ENCODE measurements around the gene CAPNS2. TPM values are rescaled to one million over a fixed set of nuclear protein-coding genes. Genes with fewer than 3 reads are reported as not detected.

Gene CAPNS2
- total RNA-seq, 1 experiment from 2014 or later, result 0.28 TPM

DNA sequence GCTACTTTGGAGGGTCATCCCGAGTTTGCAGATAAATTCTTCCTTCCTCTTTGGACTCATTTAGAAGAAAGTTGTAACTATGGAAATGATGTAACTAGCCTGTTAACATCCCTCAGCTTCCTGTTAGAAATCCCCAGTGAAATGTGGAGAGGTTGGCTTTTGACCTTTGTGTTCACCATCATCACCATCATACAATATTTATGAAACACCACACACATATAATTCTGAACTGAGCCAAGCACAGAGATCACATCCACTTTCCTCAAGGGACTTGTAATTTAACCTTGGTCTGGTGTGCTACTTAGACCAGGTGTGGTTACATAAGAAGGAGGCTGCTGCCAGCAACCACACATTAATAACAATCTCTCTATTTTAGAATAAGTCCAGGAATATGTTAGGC, 2.5 kb downstream of the CAPNS2 start:
- H3K27ac Mint-ChIP-seq, result no peak overlapping the region
- no peak overlapping the region for H3K4me3 Mint-ChIP-seq
- DNase-seq (ENCODE audit: low spot score) (no peak), ATAC-seq (no peak)
- H3K4me1 Mint-ChIP-seq, result 0 out of 2 replicates have a peak, but pooled peaks cover 3% of the 10 kb centered on the region
- no peaks in the 10 kb centered on the region for H3K27me3 Mint-ChIP-seq (ENCODE audit: low read depth)
- H3K36me3 Mint-ChIP-seq, result no peaks in the 10 kb centered on the region
- no peaks in the 10 kb centered on the region for H3K9me3 Mint-ChIP-seq
- POLR2A ChIA-PET, result no interaction called here
- CTCF ChIA-PET, result interaction anchor here (3.4 kb wide), 1 partner anchor 104 kb away, joined by 10 read pairs; no protein-coding TSS in a partner anchor
- TF ChIP-seq, protein P1, sequence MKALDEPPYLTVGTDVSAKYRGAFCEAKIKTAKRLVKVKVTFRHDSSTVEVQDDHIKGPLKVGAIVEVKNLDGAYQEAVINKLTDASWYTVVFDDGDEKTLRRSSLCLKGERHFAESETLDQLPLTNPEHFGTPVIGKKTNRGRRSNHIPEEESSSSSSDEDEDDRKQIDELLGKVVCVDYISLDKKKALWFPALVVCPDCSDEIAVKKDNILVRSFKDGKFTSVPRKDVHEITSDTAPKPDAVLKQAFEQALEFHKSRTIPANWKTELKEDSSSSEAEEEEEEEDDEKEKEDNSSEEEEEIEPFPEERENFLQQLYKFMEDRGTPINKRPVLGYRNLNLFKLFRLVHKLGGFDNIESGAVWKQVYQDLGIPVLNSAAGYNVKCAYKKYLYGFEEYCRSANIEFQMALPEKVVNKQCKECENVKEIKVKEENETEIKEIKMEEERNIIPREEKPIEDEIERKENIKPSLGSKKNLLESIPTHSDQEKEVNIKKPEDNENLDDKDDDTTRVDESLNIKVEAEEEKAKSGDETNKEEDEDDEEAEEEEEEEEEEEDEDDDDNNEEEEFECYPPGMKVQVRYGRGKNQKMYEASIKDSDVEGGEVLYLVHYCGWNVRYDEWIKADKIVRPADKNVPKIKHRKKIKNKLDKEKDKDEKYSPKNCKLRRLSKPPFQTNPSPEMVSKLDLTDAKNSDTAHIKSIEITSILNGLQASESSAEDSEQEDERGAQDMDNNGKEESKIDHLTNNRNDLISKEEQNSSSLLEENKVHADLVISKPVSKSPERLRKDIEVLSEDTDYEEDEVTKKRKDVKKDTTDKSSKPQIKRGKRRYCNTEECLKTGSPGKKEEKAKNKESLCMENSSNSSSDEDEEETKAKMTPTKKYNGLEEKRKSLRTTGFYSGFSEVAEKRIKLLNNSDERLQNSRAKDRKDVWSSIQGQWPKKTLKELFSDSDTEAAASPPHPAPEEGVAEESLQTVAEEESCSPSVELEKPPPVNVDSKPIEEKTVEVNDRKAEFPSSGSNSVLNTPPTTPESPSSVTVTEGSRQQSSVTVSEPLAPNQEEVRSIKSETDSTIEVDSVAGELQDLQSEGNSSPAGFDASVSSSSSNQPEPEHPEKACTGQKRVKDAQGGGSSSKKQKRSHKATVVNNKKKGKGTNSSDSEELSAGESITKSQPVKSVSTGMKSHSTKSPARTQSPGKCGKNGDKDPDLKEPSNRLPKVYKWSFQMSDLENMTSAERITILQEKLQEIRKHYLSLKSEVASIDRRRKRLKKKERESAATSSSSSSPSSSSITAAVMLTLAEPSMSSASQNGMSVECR (CRISPR knock-in tag; IDR thresholded peaks at IDR 0.05; ENCODE audit: borderline replicate concordance), result no peak
- TF ChIP-seq ATF1 (CRISPR knock-in tag; IDR thresholded peaks at IDR 0.05), result no peak

DNA sequence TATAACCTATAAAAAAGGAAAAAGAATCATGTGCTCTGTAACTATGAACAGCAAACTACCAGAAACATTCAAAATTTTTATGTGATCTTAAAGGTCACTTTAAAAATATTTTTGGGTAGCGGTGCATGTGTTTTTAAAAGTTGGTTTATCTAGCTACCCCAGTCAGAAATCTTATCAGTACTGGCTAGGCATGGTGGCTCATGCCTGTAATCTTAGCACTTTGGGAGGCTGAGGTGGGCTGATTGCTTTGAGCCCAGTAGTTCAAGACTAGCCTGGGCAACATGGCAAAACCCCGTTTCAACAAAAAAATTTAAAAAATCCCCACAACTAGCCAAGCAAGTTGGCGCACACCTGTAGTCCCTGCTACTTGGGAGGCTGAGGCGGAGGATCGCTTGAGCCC, 3.7 kb downstream of the CAPNS2 start:
- Mint-ChIP-seq H3K9me3 (no peaks in the 10 kb centered on the region), H3K27ac (no peak overlapping the region), H3K36me3 (no peaks in the 10 kb centered on the region), H3K4me1 (0 out of 2 replicates have a peak, but pooled peaks cover 3% of the 10 kb centered on the region), H3K4me3 (no peak overlapping the region), H3K27me3 (ENCODE audit: low read depth) (no peaks in the 10 kb centered on the region)
- no peak for DNase-seq (ENCODE audit: low spot score)
- no peak for TF ChIP-seq TEAD1 (CRISPR knock-in tag; IDR thresholded peaks at IDR 0.05)
- TF ChIP-seq, protein P2, sequence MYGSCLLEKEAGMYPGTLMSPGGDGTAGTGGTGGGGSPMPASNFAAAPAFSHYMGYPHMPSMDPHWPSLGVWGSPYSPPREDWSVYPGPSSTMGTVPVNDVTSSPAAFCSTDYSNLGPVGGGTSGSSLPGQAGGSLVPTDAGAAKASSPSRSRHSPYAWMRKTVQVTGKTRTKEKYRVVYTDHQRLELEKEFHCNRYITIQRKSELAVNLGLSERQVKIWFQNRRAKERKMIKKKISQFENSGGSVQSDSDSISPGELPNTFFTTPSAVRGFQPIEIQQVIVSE (CRISPR knock-in tag; IDR thresholded peaks at IDR 0.05; ENCODE audit: borderline replicate concordance), result no peak
- TF ChIP-seq, protein P3, sequence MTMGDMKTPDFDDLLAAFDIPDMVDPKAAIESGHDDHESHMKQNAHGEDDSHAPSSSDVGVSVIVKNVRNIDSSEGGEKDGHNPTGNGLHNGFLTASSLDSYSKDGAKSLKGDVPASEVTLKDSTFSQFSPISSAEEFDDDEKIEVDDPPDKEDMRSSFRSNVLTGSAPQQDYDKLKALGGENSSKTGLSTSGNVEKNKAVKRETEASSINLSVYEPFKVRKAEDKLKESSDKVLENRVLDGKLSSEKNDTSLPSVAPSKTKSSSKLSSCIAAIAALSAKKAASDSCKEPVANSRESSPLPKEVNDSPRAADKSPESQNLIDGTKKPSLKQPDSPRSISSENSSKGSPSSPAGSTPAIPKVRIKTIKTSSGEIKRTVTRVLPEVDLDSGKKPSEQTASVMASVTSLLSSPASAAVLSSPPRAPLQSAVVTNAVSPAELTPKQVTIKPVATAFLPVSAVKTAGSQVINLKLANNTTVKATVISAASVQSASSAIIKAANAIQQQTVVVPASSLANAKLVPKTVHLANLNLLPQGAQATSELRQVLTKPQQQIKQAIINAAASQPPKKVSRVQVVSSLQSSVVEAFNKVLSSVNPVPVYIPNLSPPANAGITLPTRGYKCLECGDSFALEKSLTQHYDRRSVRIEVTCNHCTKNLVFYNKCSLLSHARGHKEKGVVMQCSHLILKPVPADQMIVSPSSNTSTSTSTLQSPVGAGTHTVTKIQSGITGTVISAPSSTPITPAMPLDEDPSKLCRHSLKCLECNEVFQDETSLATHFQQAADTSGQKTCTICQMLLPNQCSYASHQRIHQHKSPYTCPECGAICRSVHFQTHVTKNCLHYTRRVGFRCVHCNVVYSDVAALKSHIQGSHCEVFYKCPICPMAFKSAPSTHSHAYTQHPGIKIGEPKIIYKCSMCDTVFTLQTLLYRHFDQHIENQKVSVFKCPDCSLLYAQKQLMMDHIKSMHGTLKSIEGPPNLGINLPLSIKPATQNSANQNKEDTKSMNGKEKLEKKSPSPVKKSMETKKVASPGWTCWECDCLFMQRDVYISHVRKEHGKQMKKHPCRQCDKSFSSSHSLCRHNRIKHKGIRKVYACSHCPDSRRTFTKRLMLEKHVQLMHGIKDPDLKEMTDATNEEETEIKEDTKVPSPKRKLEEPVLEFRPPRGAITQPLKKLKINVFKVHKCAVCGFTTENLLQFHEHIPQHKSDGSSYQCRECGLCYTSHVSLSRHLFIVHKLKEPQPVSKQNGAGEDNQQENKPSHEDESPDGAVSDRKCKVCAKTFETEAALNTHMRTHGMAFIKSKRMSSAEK (CRISPR knock-in tag; IDR thresholded peaks at IDR 0.05; ENCODE audit: borderline replicate concordance), result no peak
- no peak for TF ChIP-seq FOXP1 (CRISPR knock-in tag; IDR thresholded peaks at IDR 0.05; ENCODE audit: borderline replicate concordance)
- TF ChIP-seq PRRX2 (CRISPR knock-in tag; IDR thresholded peaks at IDR 0.05), result no peak
- TF ChIP-seq, protein P4, sequence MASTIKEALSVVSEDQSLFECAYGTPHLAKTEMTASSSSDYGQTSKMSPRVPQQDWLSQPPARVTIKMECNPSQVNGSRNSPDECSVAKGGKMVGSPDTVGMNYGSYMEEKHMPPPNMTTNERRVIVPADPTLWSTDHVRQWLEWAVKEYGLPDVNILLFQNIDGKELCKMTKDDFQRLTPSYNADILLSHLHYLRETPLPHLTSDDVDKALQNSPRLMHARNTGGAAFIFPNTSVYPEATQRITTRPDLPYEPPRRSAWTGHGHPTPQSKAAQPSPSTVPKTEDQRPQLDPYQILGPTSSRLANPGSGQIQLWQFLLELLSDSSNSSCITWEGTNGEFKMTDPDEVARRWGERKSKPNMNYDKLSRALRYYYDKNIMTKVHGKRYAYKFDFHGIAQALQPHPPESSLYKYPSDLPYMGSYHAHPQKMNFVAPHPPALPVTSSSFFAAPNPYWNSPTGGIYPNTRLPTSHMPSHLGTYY (CRISPR knock-in tag; IDR thresholded peaks at IDR 0.05), result no peak
- TF ChIP-seq, protein P5, sequence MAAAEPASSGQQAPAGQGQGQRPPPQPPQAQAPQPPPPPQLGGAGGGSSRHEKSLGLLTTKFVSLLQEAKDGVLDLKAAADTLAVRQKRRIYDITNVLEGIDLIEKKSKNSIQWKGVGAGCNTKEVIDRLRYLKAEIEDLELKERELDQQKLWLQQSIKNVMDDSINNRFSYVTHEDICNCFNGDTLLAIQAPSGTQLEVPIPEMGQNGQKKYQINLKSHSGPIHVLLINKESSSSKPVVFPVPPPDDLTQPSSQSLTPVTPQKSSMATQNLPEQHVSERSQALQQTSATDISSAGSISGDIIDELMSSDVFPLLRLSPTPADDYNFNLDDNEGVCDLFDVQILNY (CRISPR knock-in tag; IDR thresholded peaks at IDR 0.05), result no peak
- TF ChIP-seq NR1H2 (CRISPR knock-in tag; IDR thresholded peaks at IDR 0.05), result no peak
- TF ChIP-seq MYBL2 (CRISPR knock-in tag; IDR thresholded peaks at IDR 0.05), result no peak
- TF ChIP-seq, protein P6, sequence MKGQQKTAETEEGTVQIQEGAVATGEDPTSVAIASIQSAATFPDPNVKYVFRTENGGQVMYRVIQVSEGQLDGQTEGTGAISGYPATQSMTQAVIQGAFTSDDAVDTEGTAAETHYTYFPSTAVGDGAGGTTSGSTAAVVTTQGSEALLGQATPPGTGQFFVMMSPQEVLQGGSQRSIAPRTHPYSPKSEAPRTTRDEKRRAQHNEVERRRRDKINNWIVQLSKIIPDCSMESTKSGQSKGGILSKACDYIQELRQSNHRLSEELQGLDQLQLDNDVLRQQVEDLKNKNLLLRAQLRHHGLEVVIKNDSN (CRISPR knock-in tag; IDR thresholded peaks at IDR 0.05), result no peak
- TF ChIP-seq TEAD4 (CRISPR knock-in tag; IDR thresholded peaks at IDR 0.05), result no peak
- TF ChIP-seq, protein P7, sequence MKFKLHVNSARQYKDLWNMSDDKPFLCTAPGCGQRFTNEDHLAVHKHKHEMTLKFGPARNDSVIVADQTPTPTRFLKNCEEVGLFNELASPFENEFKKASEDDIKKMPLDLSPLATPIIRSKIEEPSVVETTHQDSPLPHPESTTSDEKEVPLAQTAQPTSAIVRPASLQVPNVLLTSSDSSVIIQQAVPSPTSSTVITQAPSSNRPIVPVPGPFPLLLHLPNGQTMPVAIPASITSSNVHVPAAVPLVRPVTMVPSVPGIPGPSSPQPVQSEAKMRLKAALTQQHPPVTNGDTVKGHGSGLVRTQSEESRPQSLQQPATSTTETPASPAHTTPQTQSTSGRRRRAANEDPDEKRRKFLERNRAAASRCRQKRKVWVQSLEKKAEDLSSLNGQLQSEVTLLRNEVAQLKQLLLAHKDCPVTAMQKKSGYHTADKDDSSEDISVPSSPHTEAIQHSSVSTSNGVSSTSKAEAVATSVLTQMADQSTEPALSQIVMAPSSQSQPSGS (CRISPR knock-in tag; IDR thresholded peaks at IDR 0.05; ENCODE audit: borderline replicate concordance, low read depth), result no peak
- no peak for TF ChIP-seq ESRRA (CRISPR knock-in tag; IDR thresholded peaks at IDR 0.05; ENCODE audit: borderline replicate concordance)
- TF ChIP-seq GTF2I (CRISPR knock-in tag; conservative IDR thresholded peaks at IDR 0.05), result no peak
- TF ChIP-seq EMX1 (CRISPR knock-in tag; IDR thresholded peaks at IDR 0.05), result no peak
- no peak for TF ChIP-seq ZNF671 (CRISPR knock-in tag; IDR thresholded peaks at IDR 0.05)
- TF ChIP-seq FOXJ3 (CRISPR knock-in tag; IDR thresholded peaks at IDR 0.05; ENCODE audit: borderline replicate concordance), result no peak
- TF ChIP-seq, protein P8, sequence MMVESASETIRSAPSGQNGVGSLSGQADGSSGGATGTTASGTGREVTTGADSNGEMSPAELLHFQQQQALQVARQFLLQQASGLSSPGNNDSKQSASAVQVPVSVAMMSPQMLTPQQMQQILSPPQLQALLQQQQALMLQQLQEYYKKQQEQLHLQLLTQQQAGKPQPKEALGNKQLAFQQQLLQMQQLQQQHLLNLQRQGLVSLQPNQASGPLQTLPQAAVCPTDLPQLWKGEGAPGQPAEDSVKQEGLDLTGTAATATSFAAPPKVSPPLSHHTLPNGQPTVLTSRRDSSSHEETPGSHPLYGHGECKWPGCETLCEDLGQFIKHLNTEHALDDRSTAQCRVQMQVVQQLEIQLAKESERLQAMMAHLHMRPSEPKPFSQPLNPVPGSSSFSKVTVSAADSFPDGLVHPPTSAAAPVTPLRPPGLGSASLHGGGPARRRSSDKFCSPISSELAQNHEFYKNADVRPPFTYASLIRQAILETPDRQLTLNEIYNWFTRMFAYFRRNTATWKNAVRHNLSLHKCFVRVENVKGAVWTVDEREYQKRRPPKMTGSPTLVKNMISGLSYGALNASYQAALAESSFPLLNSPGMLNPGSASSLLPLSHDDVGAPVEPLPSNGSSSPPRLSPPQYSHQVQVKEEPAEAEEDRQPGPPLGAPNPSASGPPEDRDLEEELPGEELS (CRISPR knock-in tag; IDR thresholded peaks at IDR 0.05), result no peak
- no peak for ATAC-seq
- POLR2A ChIA-PET, result no interaction called here
- CTCF ChIA-PET, result no interaction called here

All from WTC11 (cell line).